ENCODE measurements around the gene IQUB. TPM values are rescaled to one million over a fixed set of nuclear protein-coding genes. Genes with fewer than 3 reads are reported as not detected.
"Not testable (repeated sequence)": the region's sequence is repeated elsewhere in the genome, so short reads cannot be mapped to it uniquely, and the experiment has no call there.

Gene IQUB
- total RNA-seq, 1 donor from 2014 or later: 1.0 TPM

DNA sequence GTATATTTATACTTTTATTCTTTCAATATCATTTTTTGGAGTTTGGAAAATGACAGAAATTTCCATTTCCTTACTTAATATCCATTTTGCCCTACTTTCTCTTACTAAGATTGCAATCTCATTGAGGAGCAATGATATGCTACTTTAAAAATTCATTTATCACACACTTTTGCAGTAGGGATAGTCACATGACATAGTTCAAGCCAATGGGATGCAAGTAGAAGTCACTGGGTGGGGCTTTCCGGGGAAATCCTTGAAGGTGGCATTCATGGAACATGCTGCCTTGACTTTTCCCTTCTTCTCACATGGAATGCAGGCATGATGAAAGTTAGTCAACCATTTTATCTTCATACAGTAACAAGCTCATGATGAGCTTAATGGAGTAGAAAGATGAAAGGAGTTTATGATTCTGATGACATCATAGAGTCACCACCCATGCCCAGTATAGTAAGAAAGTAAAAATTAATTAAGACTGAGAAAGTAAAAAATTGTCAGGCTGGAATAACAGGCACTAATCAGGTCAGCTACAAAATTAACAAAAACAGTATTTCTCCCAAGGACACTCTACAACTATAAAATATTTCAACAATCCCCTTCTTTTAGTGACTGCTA, 33.4 kb downstream of the IQUB start:
- intact Hi-C loops (cut with DNase I): no loop called here
- ATAC-seq (no peak), DNase-seq (ENCODE audit: low spot score) (no peak)

DNA sequence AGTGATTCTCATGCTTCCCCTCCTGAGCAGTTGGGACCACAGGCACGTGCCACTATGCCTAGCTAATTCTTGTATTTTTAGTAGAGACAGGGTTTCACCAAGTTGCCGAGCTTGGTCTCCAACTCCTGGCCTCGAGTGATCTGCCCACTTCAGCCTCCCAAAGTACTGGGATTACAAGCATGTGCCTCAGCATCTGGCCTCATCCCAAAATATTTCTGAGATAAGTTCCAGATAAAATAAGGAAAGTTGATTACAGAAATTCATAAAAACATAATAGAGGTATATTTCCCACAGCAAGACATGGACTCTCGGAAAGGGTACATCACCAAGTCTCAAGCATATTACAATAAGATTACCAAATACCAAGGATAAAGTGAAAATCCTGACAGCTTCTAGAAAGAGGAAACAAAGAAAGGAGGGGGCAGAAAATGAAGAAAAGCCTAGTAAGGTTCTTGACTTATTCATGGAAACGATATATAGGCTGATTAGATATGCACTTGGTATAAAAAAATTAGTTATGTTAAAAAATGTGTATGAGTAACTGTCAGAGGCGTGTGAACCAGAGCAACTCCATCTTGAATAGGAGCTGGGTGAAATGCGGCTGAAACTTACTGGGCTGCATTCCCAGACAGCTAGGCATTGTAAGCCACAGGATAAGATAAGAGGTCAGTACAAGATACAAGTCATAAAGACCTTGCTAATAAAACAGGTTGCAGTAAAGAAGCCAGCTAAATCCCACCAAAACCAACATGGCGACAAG, 35.0 kb downstream of the IQUB start:
- intact Hi-C loops (cut with DNase I): no loop called here
- ATAC-seq: no peak
- no peak for DNase-seq (ENCODE audit: low spot score)

DNA sequence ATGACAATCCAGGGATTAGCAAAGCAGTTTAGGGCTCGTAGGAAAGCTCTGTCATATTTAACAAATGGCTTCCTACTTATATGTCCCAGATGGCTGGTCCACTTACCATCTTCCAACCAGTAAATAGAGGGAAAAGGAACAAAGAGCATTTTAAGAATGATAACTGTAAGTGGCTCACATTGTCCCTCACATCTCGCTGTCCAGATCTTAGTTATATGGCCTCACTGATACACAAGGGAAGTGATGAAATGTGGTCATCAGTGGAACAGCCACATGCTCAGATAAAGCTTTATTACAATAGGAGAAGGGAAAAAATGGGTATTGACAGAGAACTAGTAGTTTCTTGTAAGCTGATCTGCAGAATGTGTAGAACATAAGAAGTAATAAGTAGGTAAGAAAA, 35.8 kb downstream of the IQUB start:
- no peak for ATAC-seq
- intact Hi-C loops (cut with DNase I): no loop called here
- no peak for DNase-seq (ENCODE audit: low spot score)

DNA sequence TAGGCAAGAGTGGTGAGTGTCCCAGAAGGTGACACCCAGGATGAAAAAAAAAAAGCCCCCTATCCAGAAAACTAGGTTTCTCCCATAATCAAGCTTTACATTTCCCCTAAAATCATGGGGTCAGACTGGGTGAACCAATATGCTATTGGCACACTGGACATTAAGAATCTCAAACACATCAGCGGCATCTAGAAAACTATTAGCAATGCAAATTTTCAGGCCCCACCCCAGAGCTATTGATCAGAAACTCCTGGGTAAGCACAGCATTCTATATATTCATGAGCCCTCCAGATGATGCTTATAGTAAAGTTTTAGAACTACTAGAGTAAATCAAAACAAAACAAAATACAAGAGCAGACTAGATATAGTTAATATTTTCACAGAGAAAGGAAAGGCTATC, 36.4 kb downstream of the IQUB start:
- ATAC-seq (no peak), DNase-seq (ENCODE audit: low spot score) (no peak)
- intact Hi-C loops (cut with DNase I): no loop called here

- intact Hi-C loops (cut with DNase I): no loop called here
Observed at GRCh38 chr7:123494193-123494796, 40.1 kb downstream of the IQUB start.

DNA sequence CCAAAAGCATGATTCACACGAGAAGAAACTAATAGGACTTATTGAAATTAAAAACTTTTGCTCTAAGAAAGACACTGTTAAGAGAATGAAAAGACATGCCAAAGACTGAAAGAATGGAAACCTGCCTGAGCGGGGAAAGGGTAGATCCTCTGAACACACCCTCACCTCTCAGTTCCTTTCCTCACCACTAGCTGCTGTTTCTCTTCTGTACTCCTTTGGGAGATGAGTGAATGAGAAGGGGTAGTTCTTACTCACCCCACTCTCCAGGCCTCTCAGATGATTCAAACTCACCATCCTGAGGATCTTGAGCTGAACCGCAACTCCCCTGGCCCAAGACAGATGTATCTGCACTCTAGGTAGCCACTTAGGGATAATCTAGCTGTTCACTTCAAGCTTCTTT, 41.9 kb downstream of the IQUB start:
- DNase-seq (ENCODE audit: low spot score): no peak
- intact Hi-C loops (cut with DNase I): no loop called here
- no peak for ATAC-seq

More at GRCh38 chr7:123494193-123494796, 40.1 kb downstream of the IQUB start:
- ATAC-seq (no peak), DNase-seq (ENCODE audit: low spot score) (no peak)

DNA sequence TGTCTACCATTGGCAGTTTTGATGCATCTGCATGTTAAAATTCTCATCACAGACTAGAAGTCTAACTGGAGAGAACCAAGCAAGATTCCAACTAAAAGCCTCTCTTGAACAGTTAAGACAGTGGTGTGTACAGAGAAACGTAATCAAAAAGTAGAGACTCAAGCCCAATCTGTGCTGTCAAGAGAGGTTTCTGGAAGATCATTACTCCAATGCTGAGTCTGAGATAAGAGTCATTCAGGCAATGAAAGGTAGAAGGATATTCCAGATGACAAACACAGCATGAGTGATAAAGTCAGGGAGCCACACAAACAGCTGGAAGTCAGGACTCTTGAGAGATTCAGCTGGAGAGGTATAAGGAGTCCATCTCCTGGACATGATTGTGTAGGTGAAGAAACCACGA, 48.7 kb downstream of the IQUB start:
- DNase-seq (ENCODE audit: low spot score) (no peak), ATAC-seq (no peak)
- intact Hi-C loops (cut with DNase I): loop anchor here (10.0 kb wide), 1 partner anchor 189 kb away; no protein-coding TSS in a partner anchor

DNA sequence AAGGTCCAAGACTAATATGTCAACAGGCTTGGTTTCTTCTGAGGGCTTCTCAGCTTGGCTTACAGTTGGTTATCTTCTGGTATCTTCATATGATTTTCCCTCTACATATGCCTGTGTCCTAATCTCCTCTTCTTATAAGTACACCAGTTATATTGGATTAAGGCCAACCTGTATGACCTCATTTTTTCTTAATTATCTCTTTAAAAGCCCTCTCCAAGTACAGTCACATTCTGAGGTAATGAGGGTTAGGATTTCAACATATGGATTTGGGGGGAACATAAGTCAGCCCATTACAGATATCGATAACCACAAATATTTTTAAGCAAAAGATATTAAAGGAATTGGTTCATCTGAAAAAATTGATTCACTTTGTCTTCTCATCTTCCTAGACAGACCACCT, 49.2 kb downstream of the IQUB start:
- intact Hi-C loops (cut with DNase I): loop anchor here (10.0 kb wide), 1 partner anchor 190 kb away; no protein-coding TSS in a partner anchor
- ATAC-seq (no peak), DNase-seq (ENCODE audit: low spot score) (no peak)

DNA sequence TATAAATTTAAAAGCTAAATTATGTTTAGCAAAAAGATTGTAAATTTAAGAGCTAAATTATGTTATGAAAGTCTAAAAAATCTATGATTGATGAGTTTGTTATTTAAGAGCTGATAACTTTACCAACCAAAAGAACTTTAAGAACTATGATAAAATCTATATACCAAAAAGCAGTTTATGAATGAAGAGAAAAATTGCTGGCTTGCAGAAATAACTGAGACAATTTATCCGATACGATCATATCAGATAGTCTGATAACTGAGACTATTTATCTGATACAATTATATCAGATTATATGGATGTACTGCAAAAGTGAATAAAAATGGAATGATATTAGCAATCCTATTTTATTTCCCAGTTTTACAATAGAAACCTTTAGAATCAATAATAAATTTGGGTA, 50.2 kb downstream of the IQUB start:
- no peak for ATAC-seq
- intact Hi-C loops (cut with DNase I): loop anchor here (10.0 kb wide), 1 partner anchor 191 kb away; no protein-coding TSS in a partner anchor

GRCh38 chr7:123480107-123480506, 54.3 kb downstream of the IQUB start:
- intact Hi-C loops (cut with DNase I): loop anchor here (10.0 kb wide), 1 partner anchor 195 kb away; no protein-coding TSS in a partner anchor
- ATAC-seq: no peak
- DNase-seq (ENCODE audit: low spot score): no peak

More for the DNA sequence above, 50.2 kb downstream of the IQUB start:
- DNase-seq (ENCODE audit: low spot score): no peak

DNA sequence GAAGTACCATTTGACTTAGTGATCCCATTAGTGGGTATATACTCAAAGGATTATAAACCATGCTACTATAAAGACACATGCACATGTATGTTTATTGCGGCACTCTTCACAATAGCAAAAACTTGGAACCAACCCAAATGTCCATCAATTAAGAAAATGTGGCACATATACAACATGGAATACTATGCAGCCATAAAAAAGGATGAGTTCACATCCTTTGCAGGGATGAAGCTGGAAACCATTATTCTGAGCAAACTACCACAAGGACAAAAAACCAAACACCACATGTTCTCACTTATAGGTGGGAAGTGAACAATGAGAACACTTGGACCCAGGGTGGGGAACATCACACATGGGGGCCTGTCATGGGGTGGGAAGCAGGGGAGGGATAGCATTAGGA, 56.3 kb downstream of the IQUB start:
- DNase-seq (ENCODE audit: low spot score); intact Hi-C loops (cut with DNase I); ATAC-seq: not testable (repeated sequence)

DNA sequence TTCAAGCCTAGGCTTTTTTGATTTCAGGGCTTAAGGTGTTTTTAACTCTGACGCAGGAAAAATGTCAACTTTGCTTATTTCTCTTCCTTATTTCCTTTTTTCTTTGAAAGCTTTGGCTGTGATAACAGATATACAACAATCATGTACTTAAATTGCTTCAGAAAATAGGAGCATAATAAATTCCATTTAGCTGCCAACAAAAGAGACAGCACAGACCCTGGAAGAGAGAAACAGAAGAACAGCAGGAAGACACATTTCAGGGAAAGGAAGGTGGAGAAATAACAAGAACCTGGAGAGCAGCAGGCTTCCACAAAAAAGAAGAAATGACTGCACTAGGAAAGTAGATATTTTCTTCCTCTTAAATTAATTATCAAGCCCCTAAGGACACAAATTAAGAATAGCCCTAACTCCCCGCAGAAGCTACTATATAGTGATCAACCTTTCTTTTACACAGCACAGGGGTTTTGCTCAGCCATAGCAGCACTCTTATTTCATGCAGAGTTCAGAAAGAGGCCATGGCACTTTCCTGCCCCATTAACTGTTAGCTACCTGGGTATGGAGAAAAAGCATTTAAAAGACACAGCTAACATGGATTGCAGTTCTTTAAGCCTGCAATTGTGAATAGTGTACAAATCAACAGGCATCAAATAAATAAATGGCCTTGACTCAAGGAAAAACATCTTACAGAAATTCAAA, 61.5 kb downstream of the IQUB start:
- intact Hi-C loops (cut with DNase I): no loop called here
- ATAC-seq (no peak), DNase-seq (ENCODE audit: low spot score) (no peak)

DNA sequence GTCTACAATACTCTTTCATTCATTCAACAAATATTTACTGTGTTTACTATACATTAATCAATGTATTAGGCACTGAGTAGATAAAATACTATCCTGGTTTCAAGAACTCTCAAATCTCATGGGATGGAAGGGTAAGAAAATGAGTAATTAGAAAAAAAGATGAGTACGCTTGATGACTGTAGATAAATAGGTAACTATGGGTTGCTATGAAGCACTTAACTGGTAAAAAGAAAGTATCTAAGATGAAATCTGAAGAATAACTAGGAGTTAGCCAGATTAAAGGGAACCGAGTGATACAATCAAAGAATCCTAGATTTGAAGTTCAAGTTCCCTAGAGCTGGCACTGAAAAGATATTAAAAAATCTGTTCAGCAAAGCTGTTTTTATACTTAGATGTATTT, 62.1 kb downstream of the IQUB start:
- no peak for DNase-seq (ENCODE audit: low spot score)
- intact Hi-C loops (cut with DNase I): no loop called here
- no peak for ATAC-seq

DNA sequence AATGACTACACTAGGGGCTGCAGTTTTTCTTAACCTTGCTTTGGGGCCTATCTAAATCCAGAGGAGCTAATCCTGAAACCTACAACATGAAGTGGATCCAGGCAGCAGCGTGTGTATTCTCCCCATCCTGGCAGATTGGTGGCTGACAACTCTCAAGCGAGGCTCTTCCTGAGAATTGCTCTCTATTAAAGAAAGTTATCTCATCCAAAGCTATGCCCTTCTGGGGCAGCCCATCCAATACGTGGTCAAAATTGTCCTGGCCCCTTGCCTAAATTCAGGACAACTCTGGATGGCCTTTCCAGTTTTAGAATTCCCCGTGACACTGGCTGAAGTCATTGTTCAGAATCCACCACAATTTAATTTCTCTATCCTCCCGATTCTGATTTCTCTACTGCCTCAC, 66.1 kb downstream of the IQUB start:
- intact Hi-C loops (cut with DNase I): no loop called here
- DNase-seq (ENCODE audit: low spot score): no peak
- no peak for ATAC-seq

- no peak for ATAC-seq
- intact Hi-C loops (cut with DNase I): no loop called here
- no peak for DNase-seq (ENCODE audit: low spot score)
Observed at GRCh38 chr7:123463890-123464289, 70.5 kb downstream of the IQUB start.

GRCh38 chr7:123460616-123461015, 73.8 kb downstream of the IQUB start:
- DNase-seq (ENCODE audit: low spot score) (no peak), ATAC-seq (peak; percentile 39)
- intact Hi-C loops (cut with DNase I): no loop called here

- intact Hi-C loops (cut with DNase I): no loop called here
- DNase-seq (ENCODE audit: low spot score) (no peak), ATAC-seq (no peak)
Observed at GRCh38 chr7:123455965-123456470, 78.4 kb downstream of the IQUB start.

GRCh38 chr7:123440101-123440548, 94.3 kb downstream of the IQUB start:
- DNase-seq (ENCODE audit: low spot score) (no peak), ATAC-seq (no peak)
- intact Hi-C loops (cut with DNase I): no loop called here

- ATAC-seq: no peak
- intact Hi-C loops (cut with DNase I): no loop called here
- DNase-seq (ENCODE audit: low spot score): no peak
Observed at GRCh38 chr7:123439191-123439590, 95.2 kb downstream of the IQUB start.

Measured in sciatic nerve (tissue), 2 donors.